ENCODE data around the gene INO80D. TPM values are rescaled to one million over a fixed set of nuclear protein-coding genes. Genes with fewer than 3 reads are reported as not detected.
"Not testable (repeated sequence)": the region's sequence is repeated elsewhere in the genome, so short reads cannot be mapped to it uniquely, and the experiment has no call there.

Gene INO80D
- total and polyA plus RNA-seq, 7 donors: 1.7 to 17.7 (median 15.4) TPM

GRCh38 chr2:206105541-206105940 is 19.6 kb upstream of the INO80D start:
- no peak overlapping the region for H3K27ac ChIP-seq
- WGBS, 3 donors: 92 to 98% (median 96%) methylated on average over 5 of the region's 5 CpGs
- no peak for DNase-seq

GRCh38 chr2:206105038-206105437 is 19.1 kb upstream of the INO80D start:
- 93 to 96% (median 94%) methylated on average over 4 of the region's 4 CpGs for WGBS, 3 donors
- no peak overlapping the region for H3K27ac ChIP-seq
- ATAC-seq (no peak), DNase-seq (no peak)
- H3K36me3 ChIP-seq (ENCODE audit: insufficient read depth in 1 of 2, low read depth in 1 of 2): peaks cover 0 to 19% of the 10 kb centered on the region in 2 donors
- intact Hi-C loops (cut with DNase I): no loop called here
- no peaks in the 10 kb centered on the region for H3K27me3 ChIP-seq (ENCODE audit: insufficient read depth in 3 of 3, low read length in 2 of 3)
- no peak overlapping the region for H3K4me3 ChIP-seq
- no peaks in the 10 kb centered on the region for H3K4me1 ChIP-seq
- no peaks in the 10 kb centered on the region for H3K9me3 ChIP-seq
- no peak for TF ChIP-seq CTCF (IDR thresholded peaks at IDR 0.05)

More at GRCh38 chr2:206105541-206105940, 19.6 kb upstream of the INO80D start:
- no peak for ATAC-seq
- Histone ChIP-seq H3K9me3 (no peaks in the 10 kb centered on the region), H3K27me3 (ENCODE audit: insufficient read depth in 3 of 3, low read length in 2 of 3) (no peaks in the 10 kb centered on the region), H3K4me3 (no peak overlapping the region), H3K4me1 (no peaks in the 10 kb centered on the region), H3K36me3 (ENCODE audit: insufficient read depth in 1 of 2, low read depth in 1 of 2) (peaks cover 0 to 19% of the 10 kb centered on the region in 2 donors)
- intact Hi-C loops (cut with DNase I): no loop called here
- no peak for TF ChIP-seq CTCF (IDR thresholded peaks at IDR 0.05)

- WGBS, 3 donors: 90 to 98% (median 94%) methylated on average over 19 of the region's 19 CpGs
- H3K36me3 ChIP-seq (ENCODE audit: insufficient read depth in 1 of 2, low read depth in 1 of 2); H3K4me1 ChIP-seq; intact Hi-C loops (cut with DNase I); H3K27me3 ChIP-seq (ENCODE audit: insufficient read depth in 3 of 3, low read length in 2 of 3); H3K27ac ChIP-seq; ATAC-seq; DNase-seq; H3K4me3 ChIP-seq; H3K9me3 ChIP-seq: not testable (repeated sequence)
Observed at GRCh38 chr2:206098872-206099271, 12.9 kb upstream of the INO80D start.

GRCh38 chr2:206098471-206098870 is 12.5 kb upstream of the INO80D start:
- no peaks in the 10 kb centered on the region for H3K27me3 ChIP-seq (ENCODE audit: insufficient read depth in 3 of 3, low read length in 2 of 3)
- H3K9me3 ChIP-seq: no peaks in the 10 kb centered on the region
- TF ChIP-seq CTCF (IDR thresholded peaks at IDR 0.05): no peak
- H3K4me1 ChIP-seq: no peaks in the 10 kb centered on the region
- peaks cover 0 to 9% of the 10 kb centered on the region in 2 donors for H3K36me3 ChIP-seq (ENCODE audit: insufficient read depth in 1 of 2, low read depth in 1 of 2)
- ATAC-seq (no peak), DNase-seq (no peak)
- no peak overlapping the region for H3K27ac ChIP-seq
- no peak overlapping the region for H3K4me3 ChIP-seq
- 92 to 98% (median 93%) methylated on average over 6 to 9 of the region's 9 CpGs for WGBS, 3 donors
- intact Hi-C loops (cut with DNase I): no loop called here

GRCh38 chr2:206096876-206097275 is 10.9 kb upstream of the INO80D start:
- 96 to 100% (median 98%) methylated on average over 2 of the region's 2 CpGs for WGBS, 3 donors
- intact Hi-C loops (cut with DNase I): no loop called here

More at GRCh38 chr2:206096876-206097275, 10.9 kb upstream of the INO80D start:
- no peak overlapping the region for H3K27ac ChIP-seq
- peaks cover 0 to 14% of the 10 kb centered on the region in 2 donors for H3K36me3 ChIP-seq (ENCODE audit: insufficient read depth in 1 of 2, low read depth in 1 of 2)
- DNase-seq (no peak), ATAC-seq (no peak)
- no peaks in the 10 kb centered on the region for H3K9me3 ChIP-seq
- H3K27me3 ChIP-seq (ENCODE audit: insufficient read depth in 3 of 3, low read length in 2 of 3): no peaks in the 10 kb centered on the region
- no peak overlapping the region for H3K4me3 ChIP-seq
- TF ChIP-seq CTCF (IDR thresholded peaks at IDR 0.05): no peak
- H3K4me1 ChIP-seq: no peaks in the 10 kb centered on the region
